Activated naive CD8-positive, alpha-beta T cell treated with anti-CD3 and anti-CD28 coated beads for 36 hours (primary cell): ENCODE measurements around the gene TXNIP. TPM values are rescaled to one million over a fixed set of nuclear protein-coding genes. Genes with fewer than 3 reads are reported as not detected.

Experiments
- DNase-seq: peaks from one replicate; pipeline ENCODE4 v3.0.0; 2021
- H3K27ac Mint-ChIP-seq: one replicate; pipeline ENCODE4 v1.8.0; 2022; ENCODE audit warnings: mild to moderate bottlenecking, moderate library complexity, mixed read lengths
- H3K27me3 Mint-ChIP-seq: one replicate; pipeline ENCODE4 v1.8.0; 2022; ENCODE audit warnings: mild to moderate bottlenecking, mixed read lengths
- H3K36me3 Mint-ChIP-seq: one replicate; pipeline ENCODE4 v1.8.0; 2021; ENCODE audit warnings: mild to moderate bottlenecking, mixed read lengths
- H3K4me1 Mint-ChIP-seq: one replicate; pipeline ENCODE4 v1.8.0; 2021; ENCODE audit warnings: mixed read lengths
- H3K4me3 Mint-ChIP-seq: one replicate; pipeline ENCODE4 v1.8.0; 2022; ENCODE audit warnings: mild to moderate bottlenecking, moderate library complexity, mixed read lengths
- H3K9me3 Mint-ChIP-seq: one replicate; pipeline ENCODE4 v1.8.0; 2022; ENCODE audit warnings: mixed read lengths
- total RNA-seq, 2 experiments: library from RNA; stranded (reverse); gene quantifications; one replicate each; pipeline ENCODE4 v1.2.3, GENCODE V29; 2021

TXNIP gene
- total RNA-seq, 2 experiments from 2014 or later, result 228 to 231 TPM

DNA sequence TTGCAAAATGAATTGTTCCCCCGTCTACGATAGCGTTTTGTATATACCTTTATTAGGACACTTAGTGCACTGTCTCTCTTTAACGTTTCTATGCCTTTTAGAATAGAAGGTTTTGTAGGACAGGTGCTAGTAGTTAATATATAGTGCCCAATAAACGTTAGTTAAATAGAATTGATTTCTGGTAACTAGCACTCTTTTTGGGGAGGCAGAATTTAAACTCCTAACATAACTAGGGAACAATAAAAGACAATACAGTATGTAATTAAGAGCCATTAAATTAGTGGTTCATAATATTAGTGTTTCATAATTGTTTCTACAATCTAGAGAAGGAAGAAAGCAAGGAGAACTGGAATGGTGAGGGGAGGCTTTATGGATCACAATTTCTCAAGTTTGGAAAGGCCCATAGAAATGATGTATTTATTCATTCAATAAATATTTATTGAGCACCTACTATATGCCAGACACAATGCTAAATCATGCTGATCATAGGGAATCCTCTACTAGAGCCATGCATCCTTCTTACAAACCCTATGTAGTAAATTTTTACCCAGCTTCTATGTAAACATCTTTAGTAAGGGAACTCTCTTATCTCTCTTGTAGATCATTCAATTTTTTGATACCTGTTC lies 31.1 kb downstream of the TXNIP start:
- Mint-ChIP-seq H3K4me3 (peak overlapping the region; percentile 89), H3K27me3 (no peaks in the 10 kb centered on the region), H3K9me3 (peaks cover 5% of the 10 kb centered on the region), H3K4me1 (peaks cover 26% of the 10 kb centered on the region), H3K27ac (peak overlapping the region; percentile 95), H3K36me3 (peaks cover 28% of the 10 kb centered on the region)
- DNase-seq, result no peak

DNA sequence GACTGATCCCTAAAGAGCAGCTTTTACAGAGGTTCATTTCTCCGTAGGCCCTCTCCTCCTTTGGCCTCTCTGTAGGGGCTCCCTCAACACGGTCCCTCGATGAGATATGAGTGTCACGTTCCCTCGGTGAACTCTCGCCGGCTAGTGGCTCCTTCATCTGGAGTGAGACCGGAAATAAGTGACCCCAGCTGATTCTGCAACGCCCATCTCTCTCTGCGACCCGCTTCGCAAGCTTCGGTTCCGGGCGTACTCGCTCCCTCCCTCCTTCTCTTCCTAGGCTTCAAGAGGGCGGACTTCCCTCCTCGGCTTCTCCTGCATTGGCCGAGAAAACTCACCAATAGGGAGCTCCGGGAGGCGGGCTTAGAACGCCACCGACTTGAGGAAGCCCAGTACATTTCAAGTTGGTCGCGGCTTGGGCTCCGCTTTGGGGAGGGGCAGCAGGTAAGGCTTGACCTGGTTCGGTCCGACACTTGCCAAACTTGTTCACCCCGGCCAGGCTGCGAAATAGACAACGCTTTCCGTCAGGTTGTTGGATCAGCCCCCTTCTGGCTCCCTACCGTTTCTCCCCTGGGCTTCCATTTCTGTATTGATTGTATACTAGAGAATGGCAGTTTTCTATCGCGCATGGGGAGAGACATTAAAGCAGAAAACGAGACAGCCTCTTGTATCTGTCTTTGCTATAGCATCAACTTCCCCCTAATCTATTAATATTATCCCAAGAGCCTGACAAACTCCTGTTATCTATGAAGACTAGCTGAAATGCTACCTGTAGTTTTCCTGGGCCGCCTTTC lies 31.9 kb downstream of the TXNIP start, which contains the start of the genes ANKRD34A and POLR3GL:
ANKRD34A (minus strand) TSS at position 248 of the 791 bp plus-strand sequence. CDS start 2,816 bp downstream, outside the sequence.
POLR3GL (plus strand) TSS at position 363 of the 791 bp plus-strand sequence. CDS start 10,176 bp downstream, outside the sequence.
- peak; percentile 89 for DNase-seq
- H3K4me1 Mint-ChIP-seq, result peaks cover 32% of the 10 kb centered on the region
- peak within 1 kb of the TSS; percentile 95 for H3K27ac Mint-ChIP-seq
- peaks cover 30% of the 10 kb centered on the region for H3K36me3 Mint-ChIP-seq
- H3K4me3 Mint-ChIP-seq, result peak within 1 kb of the TSS; percentile 89
- peaks cover 5% of the 10 kb centered on the region for H3K9me3 Mint-ChIP-seq
- no peaks in the 10 kb centered on the region for H3K27me3 Mint-ChIP-seq

DNA sequence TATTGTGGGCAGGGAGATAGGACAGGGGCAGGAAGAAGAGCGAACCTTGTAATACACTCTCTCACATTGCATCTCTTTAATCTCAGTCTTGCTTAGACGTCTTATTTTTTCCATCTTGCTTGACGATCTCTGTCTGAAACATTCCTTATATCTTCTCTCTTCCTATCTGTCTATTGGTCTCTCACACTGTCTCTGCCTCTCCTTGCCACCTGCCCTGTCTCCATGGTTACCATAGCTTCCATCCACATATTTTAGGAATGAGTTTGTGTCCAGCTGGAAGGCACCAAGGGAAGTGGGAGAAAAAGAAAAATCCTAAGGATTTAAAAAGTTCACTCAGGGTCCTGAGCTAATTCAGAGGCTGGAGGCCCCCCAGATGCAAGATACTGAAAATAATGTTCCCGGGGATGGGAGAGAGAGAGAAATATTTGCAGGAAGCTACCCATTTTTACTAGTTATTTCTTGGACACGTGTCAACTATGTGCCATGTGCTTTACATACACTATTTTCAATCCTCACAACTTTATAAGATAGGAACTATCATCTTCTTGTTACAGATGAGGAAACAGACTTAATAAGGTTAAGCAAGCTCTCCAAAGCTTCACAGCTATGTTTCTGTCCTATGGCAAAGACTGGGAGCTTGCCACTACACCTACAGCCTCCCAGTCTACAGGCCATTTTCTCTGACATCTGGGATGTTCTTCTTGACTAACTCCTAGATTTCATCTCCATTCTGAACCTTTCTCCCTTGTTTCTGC lies 32.9 kb downstream of the TXNIP start:
- H3K4me3 Mint-ChIP-seq, result peak overlapping the region; percentile 89
- H3K27ac Mint-ChIP-seq, result peak overlapping the region; percentile 95
- peaks cover 30% of the 10 kb centered on the region for H3K36me3 Mint-ChIP-seq
- H3K4me1 Mint-ChIP-seq, result peaks cover 42% of the 10 kb centered on the region
- no peaks in the 10 kb centered on the region for H3K27me3 Mint-ChIP-seq
- no peak for DNase-seq
- H3K9me3 Mint-ChIP-seq, result peaks cover 5% of the 10 kb centered on the region

DNA sequence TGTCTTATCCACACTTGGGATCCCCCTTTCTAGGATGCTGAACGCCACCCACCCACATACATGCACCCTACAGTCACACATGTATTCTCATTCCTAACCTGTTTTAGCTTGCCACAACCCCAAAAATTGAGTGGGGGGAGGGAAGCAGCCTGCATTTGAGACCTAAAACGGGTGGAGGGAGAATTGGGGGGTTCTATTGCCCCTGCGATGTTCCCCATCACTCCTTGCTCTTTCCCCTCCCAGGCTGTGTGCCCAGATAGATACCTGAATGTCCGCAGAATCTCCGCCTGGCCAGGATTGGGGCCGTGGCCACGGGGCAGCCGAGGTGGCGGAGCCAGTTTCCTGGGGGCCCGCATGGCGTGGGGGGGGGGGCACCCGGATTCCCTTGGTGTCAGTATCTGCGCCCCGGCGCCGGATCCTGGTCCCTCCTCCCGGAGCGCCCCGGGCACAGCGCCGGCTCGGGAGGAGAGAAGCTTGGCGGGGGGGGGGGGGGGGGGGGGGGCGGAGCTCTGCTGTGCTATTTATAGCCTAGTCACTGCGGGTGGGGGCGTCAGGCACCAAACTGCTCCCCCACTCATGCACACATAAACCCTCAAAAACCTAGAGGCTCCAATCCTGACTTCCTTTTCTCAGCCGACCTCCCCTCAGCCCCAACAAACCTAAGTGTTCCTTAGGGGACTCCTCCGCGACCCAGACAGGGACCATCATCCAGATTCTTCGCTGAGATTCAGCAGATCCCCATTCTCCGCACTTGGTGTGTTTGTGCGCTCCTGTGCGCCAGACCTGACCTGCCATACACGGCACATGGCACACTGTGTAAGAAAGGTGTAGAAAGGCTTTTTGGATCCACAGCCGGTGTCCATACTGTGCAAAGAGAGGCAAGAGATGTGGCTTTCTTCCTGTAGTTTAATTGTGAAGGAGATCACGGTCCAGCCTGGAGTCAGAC lies 33.9 kb downstream of the TXNIP start:
- H3K9me3 Mint-ChIP-seq, result peaks cover 2% of the 10 kb centered on the region

DNA sequence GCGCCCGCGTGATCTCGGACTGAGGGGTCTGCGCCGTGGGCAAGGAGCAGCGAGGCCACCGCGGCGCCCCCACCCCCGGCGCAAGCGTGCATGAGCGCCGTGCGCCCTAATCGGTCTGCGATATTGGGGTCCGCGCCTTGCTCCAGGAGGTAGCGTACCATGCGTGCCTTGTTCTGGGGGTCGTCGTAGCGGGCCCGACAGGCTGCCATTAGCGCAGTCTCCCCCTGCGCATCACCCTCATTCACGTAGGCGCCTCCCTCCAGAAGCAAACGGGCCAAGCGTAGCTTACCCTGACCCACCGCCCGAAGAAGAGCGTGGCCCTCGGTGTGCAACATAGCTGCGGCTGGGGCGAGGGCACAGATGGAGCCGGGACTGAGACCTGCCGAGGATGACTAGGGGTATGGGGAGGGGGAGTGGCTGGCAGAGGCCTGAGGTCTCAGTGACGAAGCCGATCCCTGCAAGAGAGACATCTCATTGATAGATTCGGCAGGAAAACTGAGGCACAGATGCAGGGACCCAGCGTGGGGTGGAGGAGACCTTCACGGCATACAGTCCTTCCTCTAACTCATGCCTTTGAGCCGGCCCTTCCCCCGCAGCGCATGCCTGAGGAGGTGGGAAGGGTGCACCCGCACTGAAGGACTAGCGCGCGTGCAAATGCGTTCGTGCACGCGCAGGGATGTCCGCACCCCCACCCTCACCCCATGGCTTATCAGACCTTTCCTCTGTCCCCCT lies 34.8 kb downstream of the TXNIP start:
- Mint-ChIP-seq H3K4me1 (peaks cover 47% of the 10 kb centered on the region), H3K36me3 (peaks cover 16% of the 10 kb centered on the region), H3K4me3 (peak overlapping the region; percentile 89), H3K9me3 (no peaks in the 10 kb centered on the region), H3K27ac (peak overlapping the region; percentile 89), H3K27me3 (no peaks in the 10 kb centered on the region)
- peak; percentile 75 for DNase-seq

More for the DNA sequence above, 33.9 kb downstream of the TXNIP start:
- Mint-ChIP-seq H3K36me3 (peaks cover 23% of the 10 kb centered on the region), H3K27ac (peak overlapping the region; percentile 95), H3K27me3 (no peaks in the 10 kb centered on the region), H3K4me1 (peaks cover 45% of the 10 kb centered on the region), H3K4me3 (peak overlapping the region; percentile 89)
- no peak for DNase-seq

DNA sequence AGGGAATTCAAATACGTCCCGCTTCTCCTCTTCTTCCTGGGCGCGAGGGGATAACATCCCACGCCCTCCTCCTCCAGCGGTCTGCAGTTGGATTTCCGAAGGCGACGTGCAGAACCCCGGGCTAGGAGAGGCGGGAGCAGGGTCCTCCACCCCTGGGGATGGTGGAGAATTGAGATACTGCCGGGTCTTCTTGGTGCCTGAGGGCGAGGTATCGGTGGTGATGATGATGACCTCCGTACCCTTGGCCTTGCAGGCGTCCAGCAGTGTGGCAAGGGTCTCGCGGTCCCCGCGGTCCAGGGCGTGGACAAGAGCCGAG lies 35.3 kb downstream of the TXNIP start:
- Mint-ChIP-seq H3K4me3 (peak overlapping the region; percentile 89), H3K27ac (peak overlapping the region; percentile 89), H3K27me3 (no peaks in the 10 kb centered on the region), H3K36me3 (peaks cover 16% of the 10 kb centered on the region), H3K9me3 (no peaks in the 10 kb centered on the region), H3K4me1 (peaks cover 50% of the 10 kb centered on the region)
- no peak for DNase-seq

DNA sequence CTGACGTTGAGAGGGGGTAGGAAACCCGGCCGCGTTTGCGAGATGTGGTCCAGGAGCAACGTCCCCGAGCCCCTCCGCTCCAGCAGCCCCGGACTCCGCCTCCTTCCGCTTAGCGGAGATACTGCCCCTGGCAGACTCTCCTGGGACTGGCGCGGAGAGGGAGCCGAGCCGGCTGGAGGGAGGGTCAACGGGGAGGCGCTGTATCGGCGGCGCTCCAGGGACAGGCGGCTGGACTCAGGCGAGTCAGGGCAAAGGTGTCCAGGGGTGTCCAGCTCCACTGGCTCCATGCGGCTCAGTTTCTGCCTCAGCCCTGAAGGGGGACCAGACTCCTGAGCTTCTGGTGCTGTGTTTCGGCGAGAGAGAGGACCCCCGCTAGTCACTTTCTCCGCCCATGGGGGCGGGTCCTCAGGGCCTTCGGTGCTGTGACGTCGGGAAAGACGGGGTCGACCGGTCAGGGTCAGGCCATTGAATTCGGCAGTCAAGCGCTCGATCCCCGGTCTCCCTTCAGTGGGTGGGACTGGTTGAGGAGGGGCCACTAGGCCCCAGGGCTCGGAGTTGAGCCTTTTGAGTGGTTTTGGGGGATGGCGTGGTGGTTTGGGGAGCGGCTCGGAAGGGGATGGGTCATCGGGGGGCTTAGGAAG lies 35.8 kb downstream of the TXNIP start:
- peaks cover 55% of the 10 kb centered on the region for H3K4me1 Mint-ChIP-seq
- peak overlapping the region; percentile 89 for H3K4me3 Mint-ChIP-seq
- H3K9me3 Mint-ChIP-seq, result no peaks in the 10 kb centered on the region

DNA sequence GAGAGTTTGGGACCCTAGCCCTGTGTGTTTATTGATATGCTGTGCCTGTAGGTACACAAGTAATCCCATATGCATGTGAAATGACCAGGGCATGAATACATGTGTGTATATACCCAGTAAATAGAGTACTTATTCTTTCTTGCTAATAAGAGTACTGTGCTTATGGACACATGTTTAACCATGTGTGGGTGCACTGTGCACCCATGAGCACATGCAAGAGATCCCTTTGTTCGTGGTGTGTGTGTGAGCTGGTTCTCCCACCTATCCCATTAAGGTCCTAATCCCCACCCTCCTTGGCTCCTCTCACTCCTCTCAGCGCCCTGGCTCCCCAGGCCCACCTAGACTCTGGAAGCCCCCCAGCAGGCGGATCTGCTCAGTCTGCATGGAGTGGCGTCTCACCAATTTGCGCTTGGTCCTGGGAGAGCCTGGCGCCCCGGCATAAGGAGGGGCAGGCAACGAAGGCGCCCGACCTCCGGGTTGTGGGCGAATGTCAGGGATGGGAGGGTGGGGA lies 36.4 kb downstream of the TXNIP start:
- peaks cover 56% of the 10 kb centered on the region for H3K4me1 Mint-ChIP-seq
- H3K9me3 Mint-ChIP-seq, result no peaks in the 10 kb centered on the region
- no peak for DNase-seq
- H3K27ac Mint-ChIP-seq, result peak overlapping the region; percentile 68
- peak overlapping the region; percentile 89 for H3K4me3 Mint-ChIP-seq
- no peaks in the 10 kb centered on the region for H3K27me3 Mint-ChIP-seq
- H3K36me3 Mint-ChIP-seq, result peaks cover 16% of the 10 kb centered on the region

More for the DNA sequence above, 35.8 kb downstream of the TXNIP start:
- peak overlapping the region; percentile 89 for H3K27ac Mint-ChIP-seq
- no peaks in the 10 kb centered on the region for H3K27me3 Mint-ChIP-seq
- H3K36me3 Mint-ChIP-seq, result peaks cover 16% of the 10 kb centered on the region
- DNase-seq, result peak; percentile 72

DNA sequence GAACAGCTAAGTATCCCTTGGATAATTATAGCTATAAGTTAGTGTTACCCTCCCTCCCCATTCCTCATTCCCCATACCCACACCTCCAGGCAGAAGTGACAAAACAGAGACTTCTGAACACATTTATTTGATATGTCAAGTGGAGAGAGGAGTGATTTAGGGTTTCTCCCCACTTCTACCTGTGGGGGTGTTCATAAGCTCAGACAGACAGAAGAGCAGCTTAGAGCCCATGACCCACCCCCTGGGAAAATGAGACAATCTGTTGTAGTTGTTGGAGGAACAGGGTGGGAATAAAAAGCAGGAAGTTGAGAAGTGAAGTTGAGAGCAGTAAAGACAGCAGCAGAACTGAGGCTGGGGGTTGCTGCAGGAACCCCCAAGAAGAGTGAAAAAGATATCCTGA lies 37.0 kb downstream of the TXNIP start:
- H3K27me3 Mint-ChIP-seq, result no peaks in the 10 kb centered on the region
- peak overlapping the region; percentile 47 for H3K27ac Mint-ChIP-seq
- H3K4me3 Mint-ChIP-seq, result peak overlapping the region; percentile 14
- peaks cover 18% of the 10 kb centered on the region for H3K36me3 Mint-ChIP-seq
- H3K9me3 Mint-ChIP-seq, result no peaks in the 10 kb centered on the region
- DNase-seq, result no peak
- H3K4me1 Mint-ChIP-seq, result peaks cover 60% of the 10 kb centered on the region

DNA sequence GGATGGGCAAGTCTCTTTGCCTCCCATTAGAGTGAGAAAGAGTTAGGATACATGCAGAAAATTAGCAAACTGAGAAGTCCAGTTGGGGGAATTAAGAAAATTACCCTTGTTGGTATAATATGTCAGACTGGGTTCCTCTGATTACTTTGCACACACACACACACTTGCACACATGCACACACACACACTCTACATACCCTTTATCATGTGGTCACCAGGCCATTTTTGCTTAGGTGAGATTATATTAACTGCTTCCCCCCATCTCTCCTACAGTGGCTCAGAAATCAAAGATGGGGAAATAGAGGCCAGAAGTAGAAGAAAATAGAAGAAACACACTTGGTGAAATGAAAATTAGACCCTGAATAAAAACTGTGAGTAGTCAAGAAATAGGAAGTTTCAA lies 37.6 kb downstream of the TXNIP start:
- peak overlapping the region; percentile 36 for H3K27ac Mint-ChIP-seq
- H3K27me3 Mint-ChIP-seq, result no peaks in the 10 kb centered on the region
- H3K36me3 Mint-ChIP-seq, result peaks cover 21% of the 10 kb centered on the region
- no peak for DNase-seq
- peaks cover 63% of the 10 kb centered on the region for H3K4me1 Mint-ChIP-seq
- H3K9me3 Mint-ChIP-seq, result no peaks in the 10 kb centered on the region
- no peak overlapping the region for H3K4me3 Mint-ChIP-seq

DNA sequence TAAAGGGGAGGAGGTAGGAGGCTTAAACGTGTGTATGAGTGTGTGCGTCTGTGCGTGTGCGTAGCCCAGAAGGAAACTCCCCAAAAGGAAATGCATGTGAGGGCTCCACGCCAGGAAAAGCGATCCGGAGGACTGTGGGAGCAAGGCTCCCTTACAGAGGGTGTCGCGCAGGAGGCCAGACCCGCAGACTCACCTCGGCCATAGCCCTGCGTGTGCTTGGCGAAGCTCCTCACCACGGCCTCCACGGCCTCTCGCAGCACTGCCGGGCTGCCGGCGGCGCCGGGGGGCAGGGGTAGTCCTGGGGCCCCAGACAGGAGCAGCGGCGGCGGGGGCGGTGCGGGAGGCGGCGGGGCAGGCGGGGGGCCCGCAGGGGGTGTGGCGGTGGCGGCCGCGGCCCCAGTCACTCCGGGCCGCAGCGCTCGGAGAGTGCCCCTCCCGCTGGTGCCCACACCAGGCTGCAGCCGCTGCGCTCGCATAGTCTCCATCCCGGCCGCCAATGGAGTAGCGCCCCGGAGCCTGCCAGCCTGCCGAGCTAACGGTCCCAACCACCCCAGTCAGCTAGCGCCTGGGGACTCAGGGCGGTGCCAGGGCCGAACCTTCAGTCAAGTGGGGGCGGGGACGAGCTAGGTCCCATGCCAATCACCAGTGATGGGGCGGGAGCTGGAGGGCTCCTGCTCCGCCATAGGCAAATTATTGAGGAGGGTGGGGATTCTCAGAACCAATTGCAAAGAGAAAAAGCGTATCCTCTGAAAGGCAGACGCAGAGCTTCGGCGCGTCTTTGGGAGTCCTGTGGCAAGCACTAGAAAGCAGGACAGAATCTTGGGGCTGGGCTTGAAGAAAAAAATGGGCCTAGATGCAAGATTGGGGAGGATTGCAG lies 38.7 kb downstream of the TXNIP start, which contains the start of gene LIX1L:
LIX1L (minus strand) TSS at position 575 of the 877 bp plus-strand sequence; CDS start at position 485, 90 bp downstream.
- peaks cover 22% of the 10 kb centered on the region for H3K36me3 Mint-ChIP-seq
- peak within 1 kb of the TSS; percentile 97 for H3K4me3 Mint-ChIP-seq
- no peaks in the 10 kb centered on the region for H3K9me3 Mint-ChIP-seq
- DNase-seq, result peak; percentile 96
- peak within 1 kb of the TSS; percentile 92 for H3K27ac Mint-ChIP-seq
- H3K4me1 Mint-ChIP-seq, result peaks cover 56% of the 10 kb centered on the region
- H3K27me3 Mint-ChIP-seq, result no peaks in the 10 kb centered on the region

DNA sequence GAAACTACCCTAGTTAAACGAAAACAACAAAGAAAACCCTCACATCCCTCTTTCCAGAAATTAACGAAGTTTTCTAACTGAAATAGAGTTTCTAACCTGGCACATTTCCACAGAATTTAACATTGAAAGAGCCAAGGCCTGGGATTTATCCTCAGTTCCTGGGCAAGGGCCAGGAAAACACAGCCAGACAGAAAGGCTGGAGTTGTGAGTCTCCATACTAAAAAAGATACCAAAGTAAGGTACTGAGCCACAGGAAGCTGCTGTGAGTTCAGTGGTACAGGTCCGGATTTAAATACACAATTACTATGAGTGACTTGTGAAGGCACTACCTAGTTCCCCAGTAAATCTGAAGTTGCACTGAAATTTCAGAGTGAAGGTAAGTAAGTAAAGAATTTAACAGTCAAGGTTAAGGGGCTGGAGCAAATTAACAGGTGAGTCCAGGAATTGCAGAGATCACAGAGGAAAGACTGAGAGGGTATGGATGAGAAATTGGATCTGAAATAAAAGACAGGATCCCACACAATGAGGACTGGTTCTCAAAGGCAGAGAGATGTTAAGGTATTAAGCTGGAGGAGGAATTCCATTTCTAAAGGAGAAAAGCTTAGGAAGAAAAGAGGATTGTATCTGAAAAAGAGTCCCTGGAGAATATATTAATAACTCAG lies 39.5 kb downstream of the TXNIP start:
- H3K27me3 Mint-ChIP-seq, result no peaks in the 10 kb centered on the region
- H3K27ac Mint-ChIP-seq, result peak overlapping the region; percentile 92
- peaks cover 55% of the 10 kb centered on the region for H3K4me1 Mint-ChIP-seq
- peaks cover 22% of the 10 kb centered on the region for H3K36me3 Mint-ChIP-seq
- peak overlapping the region; percentile 97 for H3K4me3 Mint-ChIP-seq
- no peak for DNase-seq
- H3K9me3 Mint-ChIP-seq, result no peaks in the 10 kb centered on the region
